ENCODE measurements around the gene EFNA3. TPM values are rescaled to one million over a fixed set of nuclear protein-coding genes. Genes with fewer than 3 reads are reported as not detected.

EFNA3 gene
- total and polyA plus RNA-seq, 2 donors (not counting 3 experiments of a cell fraction or from before 2014, with no cell fraction given), result 2.2 to 2.5 TPM

GRCh38 chr1:155092641-155093040 is 14.0 kb downstream of the EFNA3 start:
- BruUV-seq (replicated peaks), result no TSS peak
- Histone ChIP-seq H4K20me1 (replicated peaks; ENCODE audit: control insufficient read depth, extremely low read depth, insufficient read depth, low read length) (no peaks in the 10 kb centered on the region), H3K9me1 (replicated peaks; ENCODE audit: control insufficient read depth, extremely low read depth, insufficient read depth, low read length) (no peaks in the 10 kb centered on the region), H3K27ac (ENCODE audit: insufficient read depth, low read depth, low read length) (no peak overlapping the region), H3K36me3 (ENCODE audit: control insufficient read depth in 2 of 2, extremely low read depth in 1 of 2, insufficient read depth in 2 of 2, low read length in 2 of 2) (no peaks in the 10 kb centered on the region), H3K4me2 (ENCODE audit: insufficient read depth, low read length) (no peak overlapping the region), H2AFZ (ENCODE audit: low read depth, low read length) (no peak overlapping the region), H3K9ac (replicated peaks; ENCODE audit: extremely low read depth, insufficient read depth, low read length) (no peak overlapping the region), H3K79me2 (ENCODE audit: control insufficient read depth, insufficient read depth, low read length) (no peaks in the 10 kb centered on the region), H3K9me3 (replicated peaks; ENCODE audit: control insufficient read depth, insufficient read depth, low read length) (no peaks in the 10 kb centered on the region), H3K27me3 (ENCODE audit: control insufficient read depth in 2 of 2, insufficient read depth in 2 of 2, low read length in 2 of 2) (peaks cover 8 to 19% of the 10 kb centered on the region in 2 experiments), H3K4me1 (ENCODE audit: control insufficient read depth, extremely low read depth, insufficient read depth, low read length) (no peaks in the 10 kb centered on the region), H3K4me3 (replicated peaks in 1 of 3; ENCODE audit: insufficient read depth in 1 of 3, low read depth in 1 of 3, low read length in 3 of 3) (no peak overlapping the region)
- ChIA-PET POLR2A (no interaction called here), CTCF (interaction anchor here (2.0 to 13.7 kb wide), 3 partner anchors 34 to 77 kb away, joined by 10 to 673 read pairs (median 97); partner anchors contain the start of genes EFNA1 and KRTCAP2)
- DNase-seq (ENCODE audit: low read depth, low spot score) (no peak), FAIRE-seq (no peak)
- dilution Hi-C loops (cut with MboI; ENCODE audit: extremely low pct_ligation_motif_present, low sequenced_read_pairs) (no loop called here), intact Hi-C loops (cut with micrococcal nuclease) (no loop called here)
- TF ChIP-seq FOS (IDR thresholded peaks at IDR 0.05; ENCODE audit: borderline replicate concordance, insufficient read depth, low read length), result no peak
- no peak for TF ChIP-seq JUN (IDR thresholded peaks at IDR 0.05; ENCODE audit: borderline replicate concordance, insufficient read depth, insufficient read length, low read depth)
- TF ChIP-seq GATA2 (IDR thresholded peaks at IDR 0.05; ENCODE audit: insufficient read depth, insufficient read length, low read depth, low read length), result no peak
- TF ChIP-seq MYC (IDR thresholded peaks at IDR 0.05; ENCODE audit: low read depth, low read length), result no peak
- TF ChIP-seq CTCF (IDR thresholded peaks at IDR 0.05; ENCODE audit: extremely low read depth in 1 of 2, insufficient read depth in 1 of 2, low read depth in 1 of 2, low read length in 2 of 2), result no peak
- TF ChIP-seq MAX (IDR thresholded peaks at IDR 0.05; ENCODE audit: insufficient read depth, insufficient read length), result no peak
- no peak for TF ChIP-seq EZH2 (IDR thresholded peaks at IDR 0.05; ENCODE audit: borderline replicate concordance, low read depth, low read length, severe bottlenecking)
- TF ChIP-seq POLR2AphosphoS5 (IDR thresholded peaks at IDR 0.05; ENCODE audit: insufficient read depth, low read depth, low read length), result no peak
- TF ChIP-seq POLR2A (IDR thresholded peaks at IDR 0.05; ENCODE audit: low read depth, low read length), result no peak

Measured in endothelial cell of umbilical vein (primary cell).